Lung (tissue), 12 donors: Measurements from ENCODE around the gene DPYSL5. TPM values are rescaled to one million over a fixed set of nuclear protein-coding genes. Genes with fewer than 3 reads are reported as not detected.

Experiments used
- ATAC-seq: fragments of 200-7000 bp; cut with Tn5 transposase; one replicate; pipeline ENCODE4 v1.9.1; 2020; ENCODE audit warnings: moderate number of reproducible peaks; ENCODE audit not compliant: insufficient read depth, low FRiP score
- DNase-seq, 3 donors: peaks; one replicate each; pipeline ENCODE4 v3.0.0-alpha.2; 2013 to 2017
- H3K27ac ChIP-seq, 2 donors: one replicate each; pipeline ENCODE4 v1.5.1; 2013; ENCODE audit warnings: mild to moderate bottlenecking in 2 of 2, moderate library complexity in 2 of 2, control low read depth in 1 of 2, inconsistent platforms in 1 of 2, low read depth in 1 of 2, low read length in 1 of 2
- H3K27me3 ChIP-seq, 3 donors: one replicate each; pipeline ENCODE4 v1.5.1; 2013; ENCODE audit warnings: low read length in 2 of 3; ENCODE audit not compliant: control insufficient read depth in 3 of 3, insufficient read depth in 3 of 3
- H3K36me3 ChIP-seq, 4 donors: one replicate each; pipeline ENCODE4 v1.5.1; 2013; ENCODE audit warnings: low read length in 4 of 4, mild to moderate bottlenecking in 1 of 4, moderate library complexity in 1 of 4; ENCODE audit not compliant: control insufficient read depth in 4 of 4, insufficient read depth in 4 of 4
- H3K4me1 ChIP-seq, 5 donors: one replicate each; pipeline ENCODE4 v1.5.1; 2013; ENCODE audit warnings: low read length in 5 of 5, mild to moderate bottlenecking in 2 of 5, moderate library complexity in 1 of 5; ENCODE audit not compliant: control insufficient read depth in 5 of 5, insufficient read depth in 5 of 5
- H3K4me3 ChIP-seq: one replicate; pipeline ENCODE4 v1.5.1; 2013; ENCODE audit warnings: mild to moderate bottlenecking, control low read depth, moderate library complexity
- H3K9ac ChIP-seq, 2 donors: one replicate each; pipeline ENCODE4 v1.5.1; 2013; ENCODE audit warnings: low read length in 2 of 2, control low read depth in 1 of 2; ENCODE audit not compliant: insufficient read depth in 1 of 2
- H3K9me3 ChIP-seq, 4 donors: one replicate each; pipeline ENCODE4 v1.5.1; 2013; ENCODE audit warnings: low read length in 3 of 4, mild to moderate bottlenecking in 1 of 4, moderate library complexity in 1 of 4; ENCODE audit not compliant: control insufficient read depth in 4 of 4, insufficient read depth in 3 of 4
- WGBS, 2 donors: extraction: QIAGEN DNeasy Blood & Tissue Kit; methylation state at CpG; one replicate each; pipeline ENCODE4 v1.1.7; 2013; 5-methylcytosine and 5-hydroxymethylcytosine counted together
- polyA plus RNA-seq, 2 donors: library from polyadenylated mRNA; stranded (reverse); fragments of 200-250 nt; gene quantifications; one replicate each; pipeline ENCODE4 v1.2.1, GENCODE V29; 2013
- total RNA-seq, 2 donors: library from RNA; depleted of rRNA in 1 of 2; stranded (reverse); fragments of >200 nt in 1 of 2; gene quantifications; one replicate each; pipeline ENCODE4 v1.2.1, GENCODE V29; 2014 to 2021
- TF ChIP-seq, protein P1 (sequence below): IDR thresholded peaks from 2 replicates; pipeline ENCODE4 v1.5.1; 2012; ENCODE audit warnings: mild to moderate bottlenecking; ENCODE audit errors: control extremely low read depth, extremely low read depth
- donor health status: control.
- donor health status: control.
- donor health status: Bipolar disorder and iron deficiency.
- donor health status: healthy.
- donor health status: DM: yes; HTN: yes; CAD: no.

The DPYSL5 gene
- total and polyA plus RNA-seq, 4 donors: 0.09 TPM; not detected in 3

GRCh38 chr2:26892922-26893524, 45.1 kb downstream of the DPYSL5 start:
- Histone ChIP-seq H3K9ac (no peak overlapping the region), H3K4me3 (no peak overlapping the region), H3K27ac (no peak overlapping the region), H3K36me3 (no peaks in the 10 kb centered on the region), H3K4me1 (no peaks in the 10 kb centered on the region), H3K27me3 (no peaks in the 10 kb centered on the region), H3K9me3 (no peaks in the 10 kb centered on the region)
- ATAC-seq (no peak), DNase-seq (no peak)
- TF ChIP-seq, protein P1, sequence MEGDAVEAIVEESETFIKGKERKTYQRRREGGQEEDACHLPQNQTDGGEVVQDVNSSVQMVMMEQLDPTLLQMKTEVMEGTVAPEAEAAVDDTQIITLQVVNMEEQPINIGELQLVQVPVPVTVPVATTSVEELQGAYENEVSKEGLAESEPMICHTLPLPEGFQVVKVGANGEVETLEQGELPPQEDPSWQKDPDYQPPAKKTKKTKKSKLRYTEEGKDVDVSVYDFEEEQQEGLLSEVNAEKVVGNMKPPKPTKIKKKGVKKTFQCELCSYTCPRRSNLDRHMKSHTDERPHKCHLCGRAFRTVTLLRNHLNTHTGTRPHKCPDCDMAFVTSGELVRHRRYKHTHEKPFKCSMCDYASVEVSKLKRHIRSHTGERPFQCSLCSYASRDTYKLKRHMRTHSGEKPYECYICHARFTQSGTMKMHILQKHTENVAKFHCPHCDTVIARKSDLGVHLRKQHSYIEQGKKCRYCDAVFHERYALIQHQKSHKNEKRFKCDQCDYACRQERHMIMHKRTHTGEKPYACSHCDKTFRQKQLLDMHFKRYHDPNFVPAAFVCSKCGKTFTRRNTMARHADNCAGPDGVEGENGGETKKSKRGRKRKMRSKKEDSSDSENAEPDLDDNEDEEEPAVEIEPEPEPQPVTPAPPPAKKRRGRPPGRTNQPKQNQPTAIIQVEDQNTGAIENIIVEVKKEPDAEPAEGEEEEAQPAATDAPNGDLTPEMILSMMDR: no peak
- 89 to 95% methylated on average over 3 of the region's 3 CpGs for WGBS, 2 donors

- no peak overlapping the region for H3K4me3 ChIP-seq
- no peak overlapping the region for H3K9ac ChIP-seq
- no peaks in the 10 kb centered on the region for H3K27me3 ChIP-seq
- DNase-seq (no peak), ATAC-seq (no peak)
- H3K36me3 ChIP-seq: no peaks in the 10 kb centered on the region
- TF ChIP-seq, protein P1: no peak
- no peak overlapping the region for H3K27ac ChIP-seq
- no peaks in the 10 kb centered on the region for H3K4me1 ChIP-seq
- no peaks in the 10 kb centered on the region for H3K9me3 ChIP-seq
- WGBS, 2 donors: 85 to 91% methylated on average over 2 of the region's 2 CpGs
Observed at GRCh38 chr2:26894136-26894535, 46.2 kb downstream of the DPYSL5 start.

DNA sequence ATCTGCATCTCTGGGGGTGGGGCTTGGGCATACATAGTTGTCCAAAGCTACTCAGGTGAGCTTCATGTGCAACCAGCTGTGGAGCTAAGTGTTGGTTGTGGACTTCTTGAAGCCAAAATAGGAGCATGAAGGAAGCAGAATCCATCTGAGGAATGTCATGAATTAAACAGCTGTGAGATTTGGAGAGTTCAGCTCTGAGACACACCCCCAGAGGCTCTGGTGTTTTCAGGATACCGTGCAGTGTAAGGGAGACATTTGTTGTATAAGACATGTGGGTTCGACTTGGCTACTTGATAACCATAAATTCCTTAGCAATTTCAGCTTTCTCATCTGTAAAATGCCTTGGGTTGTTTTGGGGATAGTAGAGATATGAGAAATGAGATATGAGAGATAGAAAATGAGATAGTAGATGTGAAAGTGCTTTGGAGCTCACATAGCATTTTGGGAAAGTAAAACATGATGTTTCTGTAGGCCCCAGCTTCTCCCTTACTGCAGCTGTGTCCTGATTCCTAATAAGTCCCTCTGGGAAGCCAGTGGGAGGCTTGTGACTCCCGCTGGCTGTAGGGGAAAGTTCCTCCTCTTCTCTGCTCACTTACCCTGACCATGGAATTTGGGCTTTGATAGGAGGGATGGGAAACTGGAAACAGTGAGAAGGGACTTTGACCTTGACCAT, 50.0 kb downstream of the DPYSL5 start:
- Histone ChIP-seq H3K9ac (no peak overlapping the region), H3K9me3 (no peaks in the 10 kb centered on the region), H3K4me1 (no peaks in the 10 kb centered on the region), H3K27ac (no peak overlapping the region), H3K4me3 (no peak overlapping the region), H3K36me3 (no peaks in the 10 kb centered on the region), H3K27me3 (no peaks in the 10 kb centered on the region)
- ATAC-seq (no peak), DNase-seq (no peak)
- TF ChIP-seq, protein P1: no peak
- WGBS, 2 donors: 73 to 98% methylated on average over 3 of the region's 3 CpGs
